HG02840 (cell line): ENCODE measurements around the gene ZNF611.
"Not testable (repeated sequence)": the region's sequence is repeated elsewhere in the genome, so short reads cannot be mapped to it uniquely, and the experiment has no call there.

Source experiments
- ATAC-seq: cut with Tn5 transposase; IDR thresholded peaks from one replicate; pipeline ENCODE4 v1.9.1; 2021; ENCODE audit warnings: mild to moderate bottlenecking, moderate library complexity, moderate number of reproducible peaks; ENCODE audit not compliant: unreplicated experiment, low FRiP score

ZNF611 gene

DNA sequence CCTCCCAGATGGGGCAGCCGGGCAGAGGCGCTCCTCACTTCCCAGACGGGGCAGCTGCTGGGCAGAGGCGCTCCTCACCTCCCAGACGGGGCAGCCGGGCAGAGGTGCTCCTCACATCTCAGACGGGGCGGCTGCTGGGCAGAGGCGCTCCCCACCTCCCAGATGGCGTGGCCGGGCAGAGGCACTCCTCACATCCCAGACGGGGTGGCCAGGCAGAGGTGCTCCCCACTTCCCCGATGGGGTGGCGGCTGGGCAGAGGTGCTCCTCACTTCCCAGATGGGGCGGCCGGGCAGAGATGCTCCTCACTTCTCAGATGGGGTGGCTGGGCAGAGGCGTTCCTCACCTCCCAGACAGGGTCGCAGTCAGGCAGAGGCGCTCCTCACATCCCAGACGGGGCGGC, 14.3 kb downstream of the ZNF611 start:
- not testable (repeated sequence) for ATAC-seq

DNA sequence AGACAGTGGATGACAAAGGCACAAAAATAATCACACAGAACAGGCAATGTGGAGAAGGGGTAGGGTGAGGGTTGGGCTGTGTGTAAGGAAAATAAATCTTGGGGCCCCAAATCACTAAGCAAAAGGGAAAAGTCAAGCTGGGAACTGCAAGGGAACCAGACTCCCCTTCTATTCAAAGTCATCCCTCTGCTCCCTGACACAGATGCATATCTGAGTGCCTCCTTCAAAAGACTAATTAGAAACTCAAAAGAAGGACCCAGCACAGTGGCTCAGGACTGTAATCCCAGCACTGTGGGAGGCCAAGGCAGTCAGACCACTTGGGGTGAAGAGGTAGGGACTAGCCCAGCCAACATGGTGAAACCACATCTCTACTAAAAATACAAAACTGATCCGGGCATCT, 18.3 kb downstream of the ZNF611 start:
- ATAC-seq: no peak

DNA sequence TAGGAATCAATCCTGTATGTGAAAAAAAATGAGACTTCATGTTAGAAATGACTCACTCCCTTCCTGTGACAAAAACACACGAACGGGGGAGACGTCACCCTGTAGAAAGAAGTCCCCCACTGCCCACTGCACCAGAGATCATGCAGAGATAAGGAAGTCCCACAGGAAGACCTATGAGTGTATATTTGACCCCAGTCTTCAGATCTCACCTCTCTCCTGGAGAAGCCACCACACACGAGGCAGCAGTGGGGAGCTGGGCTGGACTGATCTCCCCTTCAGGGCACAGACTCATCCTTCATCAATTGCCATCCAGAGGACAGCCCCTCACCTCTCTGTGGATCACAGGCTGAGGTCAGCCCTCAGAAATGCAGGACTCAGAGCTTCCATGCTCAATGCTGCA, 18.9 kb downstream of the ZNF611 start:
- not testable (repeated sequence) for ATAC-seq

DNA sequence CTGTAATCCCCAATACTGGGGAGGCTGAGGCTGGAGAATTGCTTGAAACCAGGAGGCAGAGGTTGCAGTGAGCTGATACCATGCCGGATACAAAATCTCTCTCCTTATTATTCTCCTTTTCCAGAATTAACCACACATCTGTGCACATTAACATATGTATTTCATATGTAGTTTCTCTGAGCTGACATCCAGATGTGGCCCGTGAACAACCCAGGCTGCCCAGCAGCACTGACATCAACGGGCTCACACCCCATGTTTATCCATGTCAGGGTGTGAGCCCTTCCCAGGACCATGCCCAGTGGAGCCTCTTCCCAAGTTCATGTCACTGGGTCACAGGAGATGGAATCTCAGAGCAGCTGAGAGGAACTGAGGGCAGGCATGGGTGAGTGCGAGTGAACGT, 19.5 kb downstream of the ZNF611 start:
- not testable (repeated sequence) for ATAC-seq

DNA sequence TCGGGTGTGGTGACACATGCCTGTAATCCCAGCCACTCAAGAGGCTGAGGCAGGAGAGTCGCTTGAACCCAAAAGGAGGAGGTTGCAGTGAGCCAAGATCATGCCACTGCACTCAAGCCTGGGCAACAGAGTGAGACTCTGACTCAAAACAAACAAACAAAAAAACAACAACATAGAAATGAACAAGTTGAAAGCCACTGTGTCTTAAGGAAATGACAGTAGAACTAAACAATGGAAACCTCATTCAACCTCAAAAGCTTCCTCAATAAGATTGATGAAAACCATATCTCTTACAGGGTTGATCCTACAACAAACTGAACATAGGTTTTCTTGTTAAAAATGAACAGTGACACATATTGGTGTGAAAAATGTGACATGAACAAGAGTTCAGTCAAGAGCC, 21.8 kb downstream of the ZNF611 start:
- not testable (repeated sequence) for ATAC-seq

- not testable (repeated sequence) for ATAC-seq
Observed at GRCh38 chr19:52711661-52712060, 23.2 kb downstream of the ZNF611 start.

DNA sequence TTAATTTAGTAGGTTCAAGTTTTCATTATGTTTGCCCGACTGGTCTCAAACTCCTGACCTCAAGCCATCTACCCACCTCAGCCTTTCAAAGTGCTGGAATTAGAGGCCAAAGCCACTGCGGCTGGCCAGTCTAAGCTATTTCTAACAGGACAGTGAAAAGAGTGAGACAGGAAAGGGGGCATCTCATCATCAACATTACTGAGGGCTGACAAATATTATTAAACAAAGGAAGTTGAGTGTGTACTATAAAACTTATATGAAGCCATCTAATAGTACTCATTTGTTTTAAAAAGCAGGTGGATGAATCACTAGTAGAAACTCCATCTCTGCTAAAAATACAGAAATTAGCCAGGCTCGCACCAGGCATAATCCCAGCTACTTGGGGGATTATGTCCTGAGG, 24.3 kb downstream of the ZNF611 start:
- no peak for ATAC-seq

- not testable (repeated sequence) for ATAC-seq
Observed at GRCh38 chr19:52705615-52706014, 29.2 kb downstream of the ZNF611 start.

DNA sequence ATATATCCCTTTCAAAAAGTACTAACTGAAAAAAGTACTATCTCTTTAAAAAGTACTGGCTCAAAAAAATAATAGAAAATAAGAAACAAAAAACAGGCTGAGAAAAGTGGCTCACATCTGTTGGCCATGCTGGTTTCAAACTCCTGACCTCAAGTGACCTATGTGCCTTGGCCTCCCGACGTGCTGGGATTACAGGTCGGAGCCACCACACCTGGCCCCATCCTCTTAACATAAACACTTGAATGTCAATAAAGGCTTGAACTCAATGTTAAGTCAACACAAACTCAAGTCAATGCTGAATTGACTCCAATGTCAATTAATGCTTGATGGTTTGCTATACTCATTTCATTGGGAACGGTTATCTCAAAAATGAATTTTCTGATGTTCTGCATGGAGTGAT, 30.9 kb downstream of the ZNF611 start:
- no peak for ATAC-seq

GRCh38 chr19:52700673-52701072, 34.2 kb downstream of the ZNF611 start:
- no peak for ATAC-seq

DNA sequence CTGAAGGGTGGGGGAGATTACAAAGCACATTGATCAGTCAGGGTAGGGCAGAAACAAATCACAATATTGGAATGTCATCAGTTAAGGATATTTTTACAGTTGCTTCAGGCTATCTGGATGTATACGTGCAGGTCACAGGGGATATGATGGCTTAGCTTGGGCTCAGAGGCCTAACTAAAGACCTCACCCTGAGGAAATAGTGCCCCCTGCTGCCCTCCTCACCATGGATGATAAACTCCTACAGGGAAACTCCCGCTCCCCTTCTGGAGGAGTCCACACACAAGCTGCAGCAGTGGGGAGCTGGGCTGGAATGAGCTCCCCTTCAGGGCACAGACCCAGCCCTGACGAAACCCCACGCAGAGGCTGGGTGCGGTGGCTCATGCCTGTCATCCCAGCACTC, 35.3 kb downstream of the ZNF611 start:
- ATAC-seq: not testable (repeated sequence)

DNA sequence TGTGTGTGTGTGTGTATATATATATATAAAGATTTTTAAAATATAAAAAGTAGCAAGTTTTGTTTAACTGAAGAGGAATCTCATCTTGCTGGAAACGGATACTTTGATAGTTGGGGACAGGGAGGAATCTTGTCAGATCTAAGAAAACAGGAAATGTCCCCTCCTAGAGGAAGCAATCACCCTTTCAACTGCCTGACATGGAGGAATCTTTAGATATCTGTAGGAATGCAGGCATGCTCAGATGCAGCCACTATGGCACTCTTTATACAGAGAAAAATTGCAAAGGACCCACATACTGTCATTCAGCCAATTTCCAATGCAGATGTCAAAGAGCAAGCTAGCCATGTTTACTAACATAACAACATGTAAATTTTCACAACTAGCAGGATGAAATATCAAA, 38.8 kb downstream of the ZNF611 start:
- no peak for ATAC-seq

- ATAC-seq: no peak
Observed at GRCh38 chr19:52694921-52695320, 39.9 kb downstream of the ZNF611 start.

- not testable (repeated sequence) for ATAC-seq
Observed at GRCh38 chr19:52694281-52694680, 40.6 kb downstream of the ZNF611 start.

DNA sequence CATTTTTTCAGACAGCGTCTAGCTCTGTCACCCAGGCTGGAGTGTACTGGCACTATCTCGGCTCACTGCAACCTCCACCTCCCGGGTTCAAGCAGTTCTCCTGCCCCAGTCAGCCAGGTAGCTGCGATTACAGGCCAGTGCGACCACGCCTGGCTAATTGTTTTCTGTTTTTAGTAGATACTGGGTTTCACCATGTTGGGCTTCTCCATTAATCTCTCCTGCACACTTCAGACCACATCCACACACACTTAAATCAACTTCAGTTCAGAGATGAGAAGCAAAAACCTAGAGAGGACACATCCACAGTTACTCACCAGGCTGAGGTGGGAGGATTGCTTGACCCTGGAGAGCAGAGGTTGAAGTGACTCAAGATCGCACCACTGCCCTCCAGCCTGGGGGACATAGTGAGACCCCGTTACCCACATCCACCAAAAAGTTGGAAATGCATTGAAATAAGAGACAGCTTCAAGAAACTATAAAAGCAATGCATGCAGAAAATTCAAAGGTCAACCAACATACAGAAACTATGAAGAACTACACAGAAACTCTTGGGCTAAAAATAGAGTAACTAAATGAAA, 42.3 kb downstream of the ZNF611 start:
- ATAC-seq: no peak

GRCh38 chr19:52691737-52692136, 43.1 kb downstream of the ZNF611 start:
- ATAC-seq: no peak

DNA sequence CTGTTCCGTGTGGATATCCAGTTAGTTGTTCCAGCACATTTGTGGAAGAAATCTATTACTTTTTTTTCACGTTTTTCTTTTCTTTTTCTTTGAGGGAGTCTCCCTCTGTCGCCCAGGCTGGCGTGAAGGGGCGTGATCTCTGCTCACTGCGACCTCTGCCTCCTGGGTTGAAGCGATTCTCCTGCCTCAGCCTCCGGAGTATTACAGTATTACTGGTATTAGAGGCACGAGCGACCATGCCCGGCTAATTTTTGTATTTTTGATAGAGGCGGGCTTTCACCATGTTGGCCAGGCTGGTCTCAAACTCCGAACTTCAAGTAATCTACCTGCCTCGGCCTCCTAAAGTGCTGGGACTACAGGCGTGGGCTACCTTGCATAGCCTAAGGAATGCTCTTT, 43.6 kb downstream of the ZNF611 start:
- no peak for ATAC-seq

DNA sequence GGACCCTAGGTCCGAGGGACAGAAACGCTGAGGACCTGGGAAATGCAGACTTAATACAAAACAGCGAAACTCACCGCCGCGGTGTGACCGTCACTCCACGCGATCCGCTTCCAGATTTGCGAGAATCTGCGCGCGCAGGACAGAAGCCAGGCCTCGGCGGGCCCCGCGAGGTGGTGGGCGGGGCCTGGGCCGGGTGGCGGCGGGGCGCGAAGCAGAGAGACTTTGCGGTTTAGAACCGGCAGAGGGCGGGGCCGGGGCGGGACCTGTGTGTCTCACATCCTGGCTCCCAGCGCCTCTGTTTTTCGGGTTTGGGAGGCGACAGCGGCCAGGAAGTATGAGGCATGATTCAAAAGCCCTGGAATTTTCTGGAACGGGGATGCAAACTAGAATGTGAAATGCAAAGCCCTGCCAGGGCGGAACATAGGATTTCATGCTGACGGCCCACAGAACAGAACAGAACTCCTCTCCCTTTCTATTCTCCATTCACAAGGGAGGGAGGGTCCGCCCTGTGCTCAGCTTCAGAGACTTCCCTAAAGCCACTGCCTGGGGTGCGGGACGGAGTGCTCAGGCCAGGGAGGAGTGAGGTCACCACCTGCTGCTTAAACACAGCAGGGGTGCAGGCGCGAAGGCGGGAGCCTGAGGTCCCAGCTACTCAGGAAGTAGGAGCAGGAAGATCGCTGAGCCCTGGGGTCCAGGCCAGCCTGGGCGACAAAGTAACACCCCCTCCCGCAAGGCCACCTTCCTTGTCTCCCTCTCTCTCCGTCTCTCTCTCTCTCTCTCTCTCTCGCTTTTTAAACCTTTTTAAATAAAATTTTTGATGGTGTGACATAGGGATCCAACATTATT, 44.3 kb downstream of the ZNF611 start:
- ATAC-seq: peak; percentile 82

- ATAC-seq: peak; percentile 42
Observed at GRCh38 chr19:52689843-52690368, 44.9 kb downstream of the ZNF611 start.

GRCh38 chr19:52688925-52689796, 45.7 kb downstream of the ZNF611 start:
- not testable (repeated sequence) for ATAC-seq

DNA sequence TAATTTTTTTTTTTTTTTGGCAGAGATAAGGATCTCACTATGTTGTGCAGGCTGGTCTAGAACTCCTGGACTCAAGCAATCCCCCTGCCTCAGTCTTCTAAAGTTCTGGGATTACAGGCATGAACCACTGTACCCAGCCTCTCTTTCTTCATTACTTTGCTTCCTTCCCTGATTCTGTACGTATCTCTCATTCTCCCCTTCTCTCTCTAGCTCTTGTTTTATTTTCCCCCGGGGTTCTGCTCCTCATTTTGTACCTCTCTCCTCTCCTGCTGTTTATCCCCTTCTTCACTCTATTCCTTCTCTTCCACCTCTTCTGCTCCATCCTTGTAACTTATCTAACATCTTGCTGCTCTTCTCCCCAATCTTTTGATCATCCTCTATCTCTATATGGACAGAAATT, 46.5 kb downstream of the ZNF611 start:
- no peak for ATAC-seq
